Measurements from ENCODE around the gene CD68. TPM values are rescaled to one million over a fixed set of nuclear protein-coding genes. Genes with fewer than 3 reads are reported as not detected.

CD68 gene
- total RNA-seq, 2 experiments from 2014 or later, result 3.8 to 4.4 TPM

Other genes with a start within 250 kb of the CD68 start
- gene ACAP1, start 243.1 kb upstream of the CD68 start, total RNA-seq, result 100 to 1,000 TPM; 727 to 775 TPM
- 10 to 100 TPM; 11.2 to 12.5 TPM for gene KCTD11, start 227.5 kb upstream of the CD68 start, total RNA-seq
- under 1 TPM in 1 of 2 experiments, not detected in 1; 0.23 TPM for gene TMEM95, start 224.5 kb upstream of the CD68 start, total RNA-seq
- 1 to 10 TPM; 1.5 to 2.1 TPM for gene TNK1, start 198.5 kb upstream of the CD68 start, total RNA-seq
- 100 to 1,000 TPM; 151 to 161 TPM for gene PLSCR3, start 185.1 kb upstream of the CD68 start, total RNA-seq
- gene TMEM256, start 175.5 kb upstream of the CD68 start, total RNA-seq, result 10 to 100 TPM; 47.2 to 48.3 TPM
- 1 to 10 TPM in 1 of 2 experiments, under 1 TPM in 1; 0.89 to 1.4 TPM for gene NLGN2, start 171.8 kb upstream of the CD68 start, total RNA-seq
- not detected for gene SPEM1, start 159.3 kb upstream of the CD68 start, total RNA-seq
- gene SPEM2, start 154.0 kb upstream of the CD68 start, total RNA-seq, result not detected
- not detected for gene SPEM3, start 150.8 kb upstream of the CD68 start, total RNA-seq
- 10 to 100 TPM; 16.7 to 18.1 TPM for gene TMEM102, start 144.2 kb upstream of the CD68 start, total RNA-seq
- 1 to 10 TPM; 6.8 to 9.4 TPM for gene FGF11, start 140.1 kb upstream of the CD68 start, total RNA-seq
- gene CHRNB1, start 134.6 kb upstream of the CD68 start, total RNA-seq, result 10 to 100 TPM; 18.8 to 19.2 TPM
- 10 to 100 TPM; 25.8 to 28.4 TPM for gene ZBTB4, start 100.0 kb upstream of the CD68 start, total RNA-seq
- gene SLC35G6, start 98.2 kb upstream of the CD68 start, total RNA-seq, result not detected
- 100 to 1,000 TPM; 175 to 201 TPM for gene POLR2A, start 95.3 kb upstream of the CD68 start, total RNA-seq
- 10 to 100 TPM; 79.6 to 82.5 TPM for gene TNFSF12, start 30.6 kb upstream of the CD68 start, total RNA-seq
- gene TNFSF13, start 20.9 kb upstream of the CD68 start, total RNA-seq, result 1 to 10 TPM; 3.8 to 4.0 TPM
- 10 to 100 TPM; 51.8 to 53.0 TPM for gene SENP3, start 17.7 kb upstream of the CD68 start, total RNA-seq
- gene MPDU1, start 4.2 kb downstream of the CD68 start, total RNA-seq, result 10 to 100 TPM; 62.3 to 81.7 TPM
- under 1 TPM; 0.57 to 0.71 TPM for gene SOX15, start 10.5 kb downstream of the CD68 start, total RNA-seq
- gene FXR2, start 35.3 kb downstream of the CD68 start, total RNA-seq, result 10 to 100 TPM; 27.5 to 28.8 TPM
- 10 to 100 TPM; 18.5 to 23.6 TPM for gene SAT2, start 48.2 kb downstream of the CD68 start, total RNA-seq
- gene SHBG, start 50.5 kb downstream of the CD68 start, total RNA-seq, result not detected
- gene ATP1B2, start 71.3 kb downstream of the CD68 start, total RNA-seq, result under 1 TPM in 1 of 2 experiments, not detected in 1; 0.08 TPM
- gene TP53, start 107.9 kb downstream of the CD68 start, total RNA-seq, result 100 to 1,000 TPM; 154 to 182 TPM
- 10 to 100 TPM; 22.6 to 24.2 TPM for gene WRAP53, start 108.8 kb downstream of the CD68 start, total RNA-seq
- not detected for gene EFNB3, start 125.6 kb downstream of the CD68 start, total RNA-seq
- gene DNAH2, start 138.1 kb downstream of the CD68 start, total RNA-seq, result not detected